ENCODE measurements around the gene KCNA1. TPM values are rescaled to one million over a fixed set of nuclear protein-coding genes. Genes with fewer than 3 reads are reported as not detected.

Gene KCNA1
- total RNA-seq, 4 donors from 2014 or later = not detected

DNA sequence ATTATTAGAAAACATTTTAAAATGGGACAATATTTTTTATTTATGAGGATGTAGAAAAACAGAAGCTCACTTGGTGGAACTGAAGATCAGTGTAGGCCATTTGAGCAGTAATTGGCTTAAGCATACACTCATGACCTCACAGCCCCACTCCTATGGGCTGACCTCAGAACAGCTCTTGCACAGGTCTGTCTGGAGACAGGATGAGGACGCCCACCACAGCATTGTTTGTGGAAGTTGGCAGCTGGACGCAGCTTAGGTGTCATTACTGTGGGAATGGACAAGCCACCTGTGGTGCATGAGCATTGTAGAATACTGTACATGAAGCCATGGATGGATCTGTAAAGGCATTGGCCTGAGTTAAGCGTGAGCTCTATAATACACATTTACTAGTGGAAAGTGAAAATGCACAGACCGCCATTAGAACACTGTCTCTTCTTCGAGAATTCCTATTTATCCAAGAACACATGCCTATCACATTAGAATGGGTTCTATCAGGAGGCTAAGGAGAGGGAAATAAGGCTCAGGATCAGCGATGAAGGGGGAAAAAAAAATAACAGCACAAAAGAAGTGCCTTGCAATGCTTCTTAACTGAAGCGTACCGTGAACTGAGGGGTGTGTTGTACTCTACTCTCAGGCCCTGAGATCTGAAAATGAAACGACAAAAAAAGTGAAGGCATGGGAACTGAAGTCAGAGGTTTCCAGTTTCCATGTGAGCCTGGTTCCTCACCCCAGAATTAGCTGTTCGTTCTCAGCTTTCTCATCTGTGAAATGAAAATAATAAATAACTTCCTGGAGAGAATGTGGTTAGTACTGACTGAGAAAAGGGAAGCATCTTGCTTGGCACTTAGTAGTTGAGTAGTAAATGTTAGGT, 33.6 kb downstream of the KCNA1 start:
- Histone ChIP-seq H3K4me3 (no peak overlapping the region), H3K36me3 (no peaks in the 10 kb centered on the region), H3K4me1 (no peaks in the 10 kb centered on the region), H3K27ac (no peak overlapping the region), H3K9me3 (no peaks in the 10 kb centered on the region), H3K27me3 (peaks cover 0 to 2% (median 0%) of the 10 kb centered on the region in 3 donors)
- intact Hi-C loops (cut with DNase I; ENCODE audit: low total_unique reads) = no loop called here
- in situ Hi-C loops (cut with MboI; ENCODE audit: low sequenced_read_pairs in 4 of 4) = no loop called here
- TF ChIP-seq, protein P1, sequence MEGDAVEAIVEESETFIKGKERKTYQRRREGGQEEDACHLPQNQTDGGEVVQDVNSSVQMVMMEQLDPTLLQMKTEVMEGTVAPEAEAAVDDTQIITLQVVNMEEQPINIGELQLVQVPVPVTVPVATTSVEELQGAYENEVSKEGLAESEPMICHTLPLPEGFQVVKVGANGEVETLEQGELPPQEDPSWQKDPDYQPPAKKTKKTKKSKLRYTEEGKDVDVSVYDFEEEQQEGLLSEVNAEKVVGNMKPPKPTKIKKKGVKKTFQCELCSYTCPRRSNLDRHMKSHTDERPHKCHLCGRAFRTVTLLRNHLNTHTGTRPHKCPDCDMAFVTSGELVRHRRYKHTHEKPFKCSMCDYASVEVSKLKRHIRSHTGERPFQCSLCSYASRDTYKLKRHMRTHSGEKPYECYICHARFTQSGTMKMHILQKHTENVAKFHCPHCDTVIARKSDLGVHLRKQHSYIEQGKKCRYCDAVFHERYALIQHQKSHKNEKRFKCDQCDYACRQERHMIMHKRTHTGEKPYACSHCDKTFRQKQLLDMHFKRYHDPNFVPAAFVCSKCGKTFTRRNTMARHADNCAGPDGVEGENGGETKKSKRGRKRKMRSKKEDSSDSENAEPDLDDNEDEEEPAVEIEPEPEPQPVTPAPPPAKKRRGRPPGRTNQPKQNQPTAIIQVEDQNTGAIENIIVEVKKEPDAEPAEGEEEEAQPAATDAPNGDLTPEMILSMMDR (IDR thresholded peaks at IDR 0.05 in 4 of 5, conservative IDR thresholded peaks at IDR 0.05 in 1 of 5) = no peak
- no peak for TF ChIP-seq POLR2A (IDR thresholded peaks at IDR 0.05)
- ATAC-seq (no peak), DNase-seq (no peak)

- no peak for DNase-seq
- in situ Hi-C loops (cut with MboI; ENCODE audit: low sequenced_read_pairs in 4 of 4) (no loop called here), intact Hi-C loops (cut with DNase I; ENCODE audit: low total_unique reads) (no loop called here)
- Histone ChIP-seq H3K9me3 (no peaks in the 10 kb centered on the region), H3K36me3 (no peaks in the 10 kb centered on the region), H3K27ac (no peak overlapping the region), H3K4me3 (no peak overlapping the region), H3K4me1 (no peaks in the 10 kb centered on the region), H3K27me3 (peaks cover 0 to 2% (median 0%) of the 10 kb centered on the region in 3 donors)
- TF ChIP-seq, protein P1 (IDR thresholded peaks at IDR 0.05 in 4 of 5, conservative IDR thresholded peaks at IDR 0.05 in 1 of 5) = no peak
- TF ChIP-seq POLR2A (IDR thresholded peaks at IDR 0.05) = no peak
- no peak for ATAC-seq
Observed at GRCh38 chr12:4943938-4944284, 34.2 kb downstream of the KCNA1 start.

- Histone ChIP-seq H3K36me3 (no peaks in the 10 kb centered on the region), H3K9me3 (no peaks in the 10 kb centered on the region), H3K27ac (no peak overlapping the region), H3K27me3 (peaks cover 0 to 6% (median 0%) of the 10 kb centered on the region in 3 donors), H3K4me1 (no peaks in the 10 kb centered on the region), H3K4me3 (no peak overlapping the region)
- intact Hi-C loops (cut with DNase I; ENCODE audit: low total_unique reads) (no loop called here), in situ Hi-C loops (cut with MboI; ENCODE audit: low sequenced_read_pairs in 4 of 4) (no loop called here)
- DNase-seq (no peak), ATAC-seq (no peak)
- TF ChIP-seq POLR2A (IDR thresholded peaks at IDR 0.05) = no peak
- TF ChIP-seq, protein P1 (IDR thresholded peaks at IDR 0.05 in 4 of 5, conservative IDR thresholded peaks at IDR 0.05 in 1 of 5) = no peak
Observed at GRCh38 chr12:4947253-4947652, 37.5 kb downstream of the KCNA1 start.

- H3K36me3 ChIP-seq = no peaks in the 10 kb centered on the region
- ATAC-seq (no peak), DNase-seq (no peak)
- intact Hi-C loops (cut with DNase I; ENCODE audit: low total_unique reads) (no loop called here), in situ Hi-C loops (cut with MboI; ENCODE audit: low sequenced_read_pairs in 4 of 4) (no loop called here)
- no peak overlapping the region for H3K4me3 ChIP-seq
- no peak overlapping the region for H3K27ac ChIP-seq
- TF ChIP-seq POLR2A (IDR thresholded peaks at IDR 0.05) = no peak
- TF ChIP-seq, protein P1 (IDR thresholded peaks at IDR 0.05 in 4 of 5, conservative IDR thresholded peaks at IDR 0.05 in 1 of 5) = no peak
- H3K27me3 ChIP-seq = peaks cover 0 to 6% (median 3%) of the 10 kb centered on the region in 3 donors
- H3K4me1 ChIP-seq = no peaks in the 10 kb centered on the region
- no peaks in the 10 kb centered on the region for H3K9me3 ChIP-seq
Observed at GRCh38 chr12:4951083-4951482, 41.4 kb downstream of the KCNA1 start.
